K562 (cell line): Measurements from ENCODE around the gene HTR4. TPM values are rescaled to one million over a fixed set of nuclear protein-coding genes. Genes with fewer than 3 reads are reported as not detected.

Experiments
- CBFA2T2 ChIP-seq: fragments of 450-650 bp; conservative IDR thresholded peaks from 2 replicates; pipeline ENCODE4 v1.6.1; 2017; ENCODE audit warnings: mild to moderate bottlenecking
- CC2D1A ChIP-seq: fragments of 450-650 bp; IDR thresholded peaks from 2 replicates; pipeline ENCODE4 v1.6.1; 2017; ENCODE audit warnings: mild to moderate bottlenecking
- CHD4 ChIP-seq: fragments of 200-600 bp; sonication (generic); IDR thresholded peaks from 3 replicates; pipeline ENCODE4 v1.6.1; 2012; ENCODE audit warnings: low read depth, mild to moderate bottlenecking, mixed read lengths, low read length, inconsistent platforms; ENCODE audit not compliant: insufficient read depth, insufficient replicate concordance, poor library complexity, severe bottlenecking
- CUX1 ChIP-seq: fragments of 200-800 bp; sonication (Bioruptor generic); IDR thresholded peaks from 2 replicates; pipeline ENCODE4 v1.6.1; 2016; ENCODE audit warnings: missing genetic modification characterization, missing compliant biosample characterization
- DPF2 ChIP-seq: fragments of 450-650 bp; IDR thresholded peaks from 2 replicates; pipeline ENCODE4 v1.6.1; 2016
- ELK1 ChIP-seq: sonication (generic); formaldehyde crosslinking; IDR thresholded peaks from 2 replicates; pipeline ENCODE4 v1.8.1; 2022; ENCODE audit warnings: missing genetic modification reagents
- ESRRB ChIP-seq: fragments of 250-450 bp; sonication (Bioruptor Pico); IDR thresholded peaks from 2 replicates; pipeline ENCODE4 v1.5.0; 2020; ENCODE audit warnings: mild to moderate bottlenecking, moderate library complexity, borderline replicate concordance
- ETV1 ChIP-seq: fragments of 450-650 bp; conservative IDR thresholded peaks from 2 replicates; pipeline ENCODE4 v1.6.1; 2016; ENCODE audit warnings: missing genetic modification characterization, control low read depth, low read depth, missing compliant biosample characterization
- JUNB ChIP-seq: fragments of 450-650 bp; formaldehyde crosslinking; conservative IDR thresholded peaks from 2 replicates; pipeline ENCODE4 v1.4.0; 2020; ENCODE audit warnings: mild to moderate bottlenecking
- KLF13 ChIP-seq: fragments of 450-650 bp; IDR thresholded peaks from 2 replicates; pipeline ENCODE4 v1.6.1; 2016; ENCODE audit warnings: missing genetic modification characterization, low read depth, mild to moderate bottlenecking, missing compliant biosample characterization, moderate library complexity, borderline replicate concordance
- MBD2 ChIP-seq: sonication (generic); IDR thresholded peaks from 2 replicates; pipeline ENCODE4 v1.6.1; 2016; ENCODE audit warnings: low read depth, borderline replicate concordance
- MIER1 ChIP-seq: fragments of 450-650 bp; IDR thresholded peaks from 2 replicates; pipeline ENCODE4 v1.6.1; 2016; ENCODE audit warnings: antibody characterized with exemption, mild to moderate bottlenecking, low read depth
- MTA1 ChIP-seq: fragments of 450-650 bp; IDR thresholded peaks from 2 replicates; pipeline ENCODE4 v1.6.1; 2017; ENCODE audit warnings: borderline replicate concordance
- TOE1 ChIP-seq, 2 experiments: fragments of 450-650 bp in 1 of 2; sonication (generic) in 1 of 2; formaldehyde crosslinking in 1 of 2; IDR thresholded peaks; 2 replicates each; pipeline versions ENCODE4 v1.7.1 to v1.8.0; 2016 to 2022; ENCODE audit warnings: borderline replicate concordance in 2 of 2, mild to moderate bottlenecking in 2 of 2, antibody characterized with exemption in 1 of 2, inconsistent platforms in 1 of 2, low read depth in 1 of 2, missing genetic modification reagents in 1 of 2, moderate library complexity in 1 of 2
- ZNF655 ChIP-seq: fragments of 250-450 bp; sonication (Bioruptor Pico); IDR thresholded peaks from 2 replicates; pipeline ENCODE4 v1.5.0; 2021
- ZNF695 ChIP-seq: fragments of 450-650 bp; formaldehyde crosslinking; IDR thresholded peaks from 2 replicates; pipeline ENCODE4 v1.4.0; 2020; ENCODE audit warnings: mild to moderate bottlenecking, moderate library complexity
- polyA plus RNA-seq, 8 experiments: library from polyadenylated mRNA; depleted of rRNA in 4 of 8; stranded (reverse) in 5 of 8; unstranded in 3 of 8; fragments of >200 nt; fragmentation: Nextera tagmentation in 2 of 8; fragmentation: Illumina TruSeq in 1 of 8; extraction: Ambion mirVana in 2 of 8; extraction: Trizol in 1 of 8; gene quantifications; 2 replicates each; pipeline versions ENCODE4 v1.2.1 to v1.2.3, GENCODE V29; 2011 to 2014; ENCODE audit warnings: inconsistent platforms in 1 of 8, missing spikeins in 1 of 8
- total RNA-seq, 7 experiments: library from RNA; depleted of rRNA in 6 of 7; stranded (reverse); fragments of >200 nt in 6 of 7; fragmentation: Illumina TruSeq in 2 of 7; extraction: Trizol in 2 of 7; gene quantifications; 2 replicates each; pipeline versions ENCODE4 v1.2.1 to v1.2.3, GENCODE V29; 2011 to 2021; ENCODE audit warnings: low replicate concordance in 1 of 7

HTR4 gene
- total and polyA plus RNA-seq, 9 of the 15 experiments (the other 6 are each of a cell fraction or from before 2014, with no cell fraction given) = 0.13 TPM; not detected in 8

- TF ChIP-seq CUX1 (CRISPR knock-in tag) (no peak), JUNB (no peak), ETV1 (no peak), MIER1 (no peak), TOE1 (IDR thresholded peaks at IDR 0.05; ENCODE audit: borderline replicate concordance) (peak; percentile 53; the same call in 1 of the 2 replicates), TOE1 (CRISPR knock-in tag; IDR thresholded peaks at IDR 0.05; ENCODE audit: borderline replicate concordance, low read depth) (no peak), KLF13 (tag) (no peak), ESRRB (CRISPR knock-in tag) (no peak), DPF2 (peak; percentile 95), CHD4 (no peak), ZNF655 (CRISPR knock-in tag) (no peak), MTA1 (no peak), MBD2 (peak; percentile 60), ZNF695 (no peak), CC2D1A (peak; percentile 91; the same call in 1 of the 2 replicates), ELK1 (CRISPR knock-in tag) (no peak), CBFA2T2 (peak; percentile 94)
These were observed 28.0 kb upstream of the HTR4 start (continued) for GRCh38 chr5:148682058-148683026.
